Glutamatergic neuron (in vitro differentiated cells): ENCODE data around the gene UBR1. TPM values are rescaled to one million over a fixed set of nuclear protein-coding genes. Genes with fewer than 3 reads are reported as not detected.

ENCODE experiments used
- DNase-seq: peaks from one replicate; pipeline ENCODE4 v3.0.0; 2022
- H3K27ac Mint-ChIP-seq: one replicate; pipeline ENCODE4 v1.8.0; 2020; ENCODE audit warnings: mild to moderate bottlenecking, mixed read lengths, inconsistent platforms; ENCODE audit not compliant: unreplicated experiment
- H3K27me3 Mint-ChIP-seq: one replicate; pipeline ENCODE4 v1.8.0; 2020; ENCODE audit warnings: mild to moderate bottlenecking, moderate library complexity, mixed read lengths, inconsistent platforms; ENCODE audit not compliant: unreplicated experiment
- H3K36me3 Mint-ChIP-seq: one replicate; pipeline ENCODE4 v1.8.0; 2020; ENCODE audit warnings: mild to moderate bottlenecking, mixed read lengths, inconsistent platforms; ENCODE audit not compliant: unreplicated experiment
- H3K4me1 Mint-ChIP-seq: one replicate; pipeline ENCODE4 v1.8.0; 2020; ENCODE audit warnings: mild to moderate bottlenecking, low read depth, mixed read lengths, inconsistent platforms; ENCODE audit not compliant: unreplicated experiment
- H3K4me3 Mint-ChIP-seq: one replicate; pipeline ENCODE4 v1.8.0; 2020; ENCODE audit warnings: mild to moderate bottlenecking, mixed read lengths, inconsistent platforms; ENCODE audit not compliant: unreplicated experiment
- H3K9me3 Mint-ChIP-seq: one replicate; pipeline ENCODE4 v1.8.0; 2020; ENCODE audit warnings: mild to moderate bottlenecking, moderate library complexity, mixed read lengths, inconsistent platforms; ENCODE audit not compliant: unreplicated experiment
- total RNA-seq: library from RNA; stranded (reverse); fragmentation: NEBNext Ultra II Directional; extraction: Animal tissue kit (Norgen Biotek cat#: 25700); gene quantifications from one replicate; pipeline ENCODE4 v1.2.1, GENCODE V29; 2021; ENCODE audit not compliant: unreplicated experiment
- TF ChIP-seq, protein P1 (sequence below): fragments of 200-600 bp; sonication (generic); IDR thresholded peaks from one replicate; pipeline ENCODE4 v1.5.0; 2021; ENCODE audit not compliant: partially characterized antibody, unreplicated experiment

The UBR1 gene
- total RNA-seq, 1 donor from 2014 or later: 39.9 TPM

DNA sequence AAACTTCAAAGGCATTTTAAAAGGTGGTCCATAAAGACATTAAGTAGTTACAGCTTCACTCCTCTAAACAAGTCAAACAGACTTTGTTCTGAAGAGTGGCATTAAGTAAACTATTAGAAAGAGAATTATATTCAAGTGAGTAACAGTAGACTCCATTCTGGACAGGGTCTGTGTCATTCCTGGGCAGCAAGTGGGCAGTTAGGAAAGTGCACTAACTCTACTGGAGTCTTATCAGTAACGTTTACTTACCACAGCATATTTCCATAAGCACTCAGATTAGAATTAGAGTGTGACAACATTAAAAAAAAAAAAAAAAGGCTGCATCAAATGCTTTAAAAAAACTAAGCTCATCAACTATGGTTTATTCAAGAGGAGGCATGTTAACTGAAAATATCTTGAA lies 10.6 kb downstream of the UBR1 start:
- Mint-ChIP-seq H3K4me3 (no peak overlapping the region), H3K27ac (no peak overlapping the region), H3K27me3 (no peaks in the 10 kb centered on the region), H3K36me3 (no peaks in the 10 kb centered on the region), H3K9me3 (no peaks in the 10 kb centered on the region), H3K4me1 (no peaks in the 10 kb centered on the region)
- DNase-seq: no peak
- TF ChIP-seq, protein P1, sequence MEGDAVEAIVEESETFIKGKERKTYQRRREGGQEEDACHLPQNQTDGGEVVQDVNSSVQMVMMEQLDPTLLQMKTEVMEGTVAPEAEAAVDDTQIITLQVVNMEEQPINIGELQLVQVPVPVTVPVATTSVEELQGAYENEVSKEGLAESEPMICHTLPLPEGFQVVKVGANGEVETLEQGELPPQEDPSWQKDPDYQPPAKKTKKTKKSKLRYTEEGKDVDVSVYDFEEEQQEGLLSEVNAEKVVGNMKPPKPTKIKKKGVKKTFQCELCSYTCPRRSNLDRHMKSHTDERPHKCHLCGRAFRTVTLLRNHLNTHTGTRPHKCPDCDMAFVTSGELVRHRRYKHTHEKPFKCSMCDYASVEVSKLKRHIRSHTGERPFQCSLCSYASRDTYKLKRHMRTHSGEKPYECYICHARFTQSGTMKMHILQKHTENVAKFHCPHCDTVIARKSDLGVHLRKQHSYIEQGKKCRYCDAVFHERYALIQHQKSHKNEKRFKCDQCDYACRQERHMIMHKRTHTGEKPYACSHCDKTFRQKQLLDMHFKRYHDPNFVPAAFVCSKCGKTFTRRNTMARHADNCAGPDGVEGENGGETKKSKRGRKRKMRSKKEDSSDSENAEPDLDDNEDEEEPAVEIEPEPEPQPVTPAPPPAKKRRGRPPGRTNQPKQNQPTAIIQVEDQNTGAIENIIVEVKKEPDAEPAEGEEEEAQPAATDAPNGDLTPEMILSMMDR: no peak

DNA sequence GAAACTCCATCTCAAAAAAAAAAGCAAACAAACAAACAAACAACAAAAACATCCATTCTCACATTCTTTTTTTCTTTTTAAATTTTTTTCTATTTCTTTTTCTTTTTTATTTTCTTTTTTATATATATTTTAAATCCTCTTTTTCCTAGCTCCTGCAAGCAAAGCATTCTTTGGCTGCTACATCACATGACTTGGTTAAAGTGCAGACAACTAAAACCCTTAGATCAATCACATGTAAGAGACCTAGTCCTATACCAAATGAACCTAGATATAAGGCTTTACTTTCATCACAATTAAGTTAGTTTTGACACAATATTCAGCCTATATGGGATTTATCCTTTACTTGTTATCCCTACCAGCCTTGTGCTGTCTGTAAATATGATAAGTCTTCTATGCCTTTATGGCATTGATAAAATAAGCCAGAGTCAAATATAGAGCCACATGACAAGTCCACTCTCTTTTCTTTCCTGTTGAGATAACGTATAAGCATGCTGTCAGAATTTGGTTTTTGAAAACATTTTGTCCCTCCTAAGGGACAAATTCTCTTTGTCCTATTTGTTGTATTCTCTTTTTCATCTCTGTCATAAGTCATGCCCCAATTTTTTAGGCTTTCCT lies 11.3 kb downstream of the UBR1 start:
- H3K27ac Mint-ChIP-seq: no peak overlapping the region

DNA sequence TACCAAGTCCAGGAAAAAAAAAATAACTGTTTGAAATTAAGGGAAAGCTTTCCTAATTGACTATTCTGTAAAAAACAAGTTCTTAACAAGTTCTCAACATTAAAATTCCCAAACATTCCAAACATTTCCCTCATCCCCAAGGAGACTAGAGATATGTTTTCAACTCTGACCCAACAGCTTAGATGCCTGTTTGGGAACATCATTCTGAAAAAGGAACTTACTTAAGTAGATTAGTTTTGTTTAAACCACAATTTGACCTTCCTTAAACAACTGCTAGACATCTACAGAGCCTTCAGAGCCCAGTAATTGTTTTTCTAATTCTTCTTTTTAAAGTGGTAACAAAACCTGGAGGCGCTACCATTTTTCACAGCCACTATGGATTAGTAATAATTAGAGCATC lies 12.8 kb downstream of the UBR1 start:
- H3K36me3 Mint-ChIP-seq: no peaks in the 10 kb centered on the region
- TF ChIP-seq, protein P1: no peak
- DNase-seq: no peak
- H3K9me3 Mint-ChIP-seq: no peaks in the 10 kb centered on the region
- H3K4me1 Mint-ChIP-seq: no peaks in the 10 kb centered on the region
- H3K4me3 Mint-ChIP-seq: no peak overlapping the region
- no peak overlapping the region for H3K27ac Mint-ChIP-seq
- no peaks in the 10 kb centered on the region for H3K27me3 Mint-ChIP-seq

More for the DNA sequence above, 11.3 kb downstream of the UBR1 start:
- DNase-seq: no peak
- TF ChIP-seq, protein P1: no peak
- Mint-ChIP-seq H3K9me3 (no peaks in the 10 kb centered on the region), H3K27me3 (no peaks in the 10 kb centered on the region), H3K36me3 (no peaks in the 10 kb centered on the region), H3K4me1 (no peaks in the 10 kb centered on the region), H3K4me3 (no peak overlapping the region)

DNA sequence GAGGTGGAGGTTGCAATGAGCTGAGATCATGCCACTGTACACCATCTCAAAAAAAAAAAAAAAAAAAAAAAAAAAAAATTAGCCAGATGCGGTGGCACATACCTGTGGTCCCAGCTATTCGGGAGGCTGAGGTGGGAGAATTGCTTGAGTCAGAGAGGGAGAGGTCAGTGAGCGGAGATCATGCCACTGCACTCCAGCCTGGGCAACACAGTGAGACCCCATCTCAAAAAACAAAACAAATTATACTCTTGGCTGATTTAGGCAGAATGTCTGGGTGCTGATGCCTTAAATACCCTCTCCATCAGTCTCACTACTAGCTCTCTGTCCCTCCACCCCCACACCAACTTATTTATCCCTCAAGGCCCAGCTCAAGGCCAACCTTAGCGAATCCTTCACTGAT lies 14.0 kb downstream of the UBR1 start:
- no peak overlapping the region for H3K4me3 Mint-ChIP-seq
- TF ChIP-seq, protein P1: no peak
- no peaks in the 10 kb centered on the region for H3K36me3 Mint-ChIP-seq
- H3K27ac Mint-ChIP-seq: no peak overlapping the region
- no peak for DNase-seq
- no peaks in the 10 kb centered on the region for H3K27me3 Mint-ChIP-seq
- H3K9me3 Mint-ChIP-seq: no peaks in the 10 kb centered on the region
- H3K4me1 Mint-ChIP-seq: no peaks in the 10 kb centered on the region

DNA sequence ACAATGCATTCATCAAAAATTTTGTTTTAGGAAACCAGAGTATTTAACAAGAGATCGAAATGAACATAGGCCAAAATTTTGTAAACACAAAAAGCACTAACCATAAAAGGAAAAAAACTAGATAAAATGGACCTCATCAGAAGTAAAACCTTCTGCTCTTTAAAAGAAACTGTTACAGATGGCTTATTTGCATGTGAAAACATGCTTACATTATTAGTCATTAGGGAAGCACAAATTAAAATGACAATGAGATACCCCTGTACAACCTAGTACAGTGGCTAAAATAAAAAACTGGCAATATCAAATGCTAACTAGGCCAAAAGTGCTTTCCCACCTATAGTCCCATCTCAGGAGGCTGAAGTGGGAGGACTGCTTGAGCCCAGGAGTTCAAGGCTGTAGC lies 19.3 kb downstream of the UBR1 start:
- Mint-ChIP-seq H3K27me3 (no peaks in the 10 kb centered on the region), H3K4me3 (no peak overlapping the region), H3K9me3 (no peaks in the 10 kb centered on the region), H3K4me1 (no peaks in the 10 kb centered on the region), H3K36me3 (no peaks in the 10 kb centered on the region), H3K27ac (no peak overlapping the region)
- TF ChIP-seq, protein P1: no peak
- no peak for DNase-seq
